GM21381 (cell line): ENCODE data around the gene SIM2.
"Not testable (repeated sequence)": the region's sequence is repeated elsewhere in the genome, so short reads cannot be mapped to it uniquely, and the experiment has no call there.

Source experiments
- ATAC-seq: cut with Tn5 transposase; IDR thresholded peaks from one replicate; pipeline ENCODE4 v1.9.1; 2021; ENCODE audit warnings: mild to moderate bottlenecking, moderate library complexity; ENCODE audit not compliant: unreplicated experiment

Gene SIM2, protein sequence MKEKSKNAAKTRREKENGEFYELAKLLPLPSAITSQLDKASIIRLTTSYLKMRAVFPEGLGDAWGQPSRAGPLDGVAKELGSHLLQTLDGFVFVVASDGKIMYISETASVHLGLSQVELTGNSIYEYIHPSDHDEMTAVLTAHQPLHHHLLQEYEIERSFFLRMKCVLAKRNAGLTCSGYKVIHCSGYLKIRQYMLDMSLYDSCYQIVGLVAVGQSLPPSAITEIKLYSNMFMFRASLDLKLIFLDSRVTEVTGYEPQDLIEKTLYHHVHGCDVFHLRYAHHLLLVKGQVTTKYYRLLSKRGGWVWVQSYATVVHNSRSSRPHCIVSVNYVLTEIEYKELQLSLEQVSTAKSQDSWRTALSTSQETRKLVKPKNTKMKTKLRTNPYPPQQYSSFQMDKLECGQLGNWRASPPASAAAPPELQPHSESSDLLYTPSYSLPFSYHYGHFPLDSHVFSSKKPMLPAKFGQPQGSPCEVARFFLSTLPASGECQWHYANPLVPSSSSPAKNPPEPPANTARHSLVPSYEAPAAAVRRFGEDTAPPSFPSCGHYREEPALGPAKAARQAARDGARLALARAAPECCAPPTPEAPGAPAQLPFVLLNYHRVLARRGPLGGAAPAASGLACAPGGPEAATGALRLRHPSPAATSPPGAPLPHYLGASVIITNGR

DNA sequence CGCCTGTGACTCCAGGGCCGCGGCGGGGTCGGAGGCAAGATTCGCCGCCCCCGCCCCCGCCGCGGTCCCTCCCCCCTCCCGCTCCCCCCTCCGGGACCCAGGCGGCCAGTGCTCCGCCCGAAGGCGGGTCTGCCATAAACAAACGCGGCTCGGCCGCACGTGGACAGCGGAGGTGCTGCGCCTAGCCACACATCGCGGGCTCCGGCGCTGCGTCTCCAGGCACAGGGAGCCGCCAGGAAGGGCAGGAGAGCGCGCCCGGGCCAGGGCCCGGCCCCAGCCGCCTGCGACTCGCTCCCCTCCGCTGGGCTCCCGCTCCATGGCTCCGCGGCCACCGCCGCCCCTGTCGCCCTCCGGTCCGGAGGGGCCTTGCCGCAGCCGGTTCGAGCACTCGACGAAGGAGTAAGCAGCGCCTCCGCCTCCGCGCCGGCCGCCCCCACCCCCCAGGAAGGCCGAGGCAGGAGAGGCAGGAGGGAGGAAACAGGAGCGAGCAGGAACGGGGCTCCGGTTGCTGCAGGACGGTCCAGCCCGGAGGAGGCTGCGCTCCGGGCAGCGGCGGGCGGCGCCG lies at the start of gene SIM2:
SIM2 (plus strand) TSS at position 135 of the 565 bp plus-strand sequence. CDS start 632 bp downstream, outside the sequence.
- no peak for ATAC-seq

DNA sequence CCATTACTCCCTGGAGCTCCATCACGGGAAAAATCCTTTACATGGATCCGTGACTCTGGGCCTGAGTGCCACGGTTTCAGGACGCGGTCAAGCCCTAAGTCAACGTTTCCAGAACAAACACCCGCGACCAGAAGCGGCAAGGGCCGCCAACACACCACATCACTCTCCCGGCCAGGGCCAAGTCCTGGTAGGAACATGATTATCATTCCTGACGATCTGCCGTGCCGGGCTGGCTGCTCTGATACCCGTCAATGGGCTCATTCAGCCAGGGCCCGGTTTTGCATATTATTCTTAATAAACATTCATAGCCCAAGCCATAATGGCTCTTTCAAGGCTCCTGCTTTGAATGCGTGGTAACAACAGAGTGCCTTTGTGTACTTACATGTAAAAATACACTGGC lies 44.6 kb upstream of the SIM2 start:
- no peak for ATAC-seq

DNA sequence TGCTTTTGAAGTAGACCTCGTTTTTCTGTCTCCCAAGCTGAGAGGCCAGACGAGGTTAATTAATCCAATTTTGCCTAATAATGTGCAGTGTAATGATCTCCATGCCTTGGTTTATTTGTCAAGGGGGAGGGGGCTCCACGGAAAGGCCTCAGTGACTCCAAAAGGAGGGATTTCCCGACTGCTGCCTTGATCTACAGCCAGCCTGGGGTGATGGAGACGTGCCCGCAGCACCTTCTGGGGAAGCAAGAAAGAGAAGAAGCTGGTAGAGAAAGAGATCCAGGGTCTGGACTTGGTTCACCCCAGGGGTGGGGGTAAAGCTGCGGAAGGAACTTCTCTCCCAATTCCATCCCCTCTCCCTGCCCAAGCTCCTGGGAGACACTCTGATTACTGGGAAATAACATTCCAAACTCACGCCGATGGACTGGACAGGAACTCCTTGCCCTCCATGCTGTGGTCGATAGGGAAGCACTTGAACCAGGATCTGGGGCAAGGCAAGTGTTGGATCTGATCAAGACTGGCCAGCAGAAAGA lies 44.1 kb upstream of the SIM2 start:
- no peak for ATAC-seq

DNA sequence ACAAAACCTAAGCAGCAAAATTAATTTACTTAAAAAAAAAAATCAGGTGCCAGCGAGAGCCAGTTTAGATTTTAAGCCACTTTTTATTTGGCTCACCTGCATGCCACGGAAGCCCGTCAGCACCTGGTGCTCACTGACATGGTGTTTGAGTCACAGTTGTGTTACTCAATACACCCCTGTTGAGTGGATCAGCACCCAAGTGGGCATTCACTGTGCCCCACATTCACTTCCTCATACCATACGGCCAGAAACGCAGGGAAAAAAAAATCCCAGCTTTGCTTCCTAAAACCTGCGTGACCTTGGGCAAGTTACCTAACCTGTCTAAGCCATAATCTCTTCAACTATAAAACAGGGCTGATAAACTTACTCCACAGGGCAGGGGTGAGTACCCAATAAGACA lies 42.8 kb upstream of the SIM2 start:
- no peak for ATAC-seq

DNA sequence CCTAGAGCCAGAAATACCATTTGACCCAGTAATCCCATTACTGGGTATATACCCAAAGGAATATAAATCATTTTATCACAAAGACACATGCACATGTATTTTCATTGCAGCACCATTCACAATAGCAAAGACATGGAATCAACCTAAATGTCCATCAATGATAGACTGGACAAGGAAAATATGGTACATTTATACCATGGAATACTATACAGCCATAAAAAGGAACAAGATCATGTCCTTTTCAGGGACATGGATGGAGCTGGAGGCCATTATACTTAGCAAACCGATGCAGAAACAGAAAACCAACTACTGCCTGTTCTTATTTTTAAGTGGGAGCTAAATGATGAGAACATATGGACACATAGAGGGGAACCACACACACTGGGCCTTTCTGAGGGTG lies 41.6 kb upstream of the SIM2 start:
- ATAC-seq: not testable (repeated sequence)

DNA sequence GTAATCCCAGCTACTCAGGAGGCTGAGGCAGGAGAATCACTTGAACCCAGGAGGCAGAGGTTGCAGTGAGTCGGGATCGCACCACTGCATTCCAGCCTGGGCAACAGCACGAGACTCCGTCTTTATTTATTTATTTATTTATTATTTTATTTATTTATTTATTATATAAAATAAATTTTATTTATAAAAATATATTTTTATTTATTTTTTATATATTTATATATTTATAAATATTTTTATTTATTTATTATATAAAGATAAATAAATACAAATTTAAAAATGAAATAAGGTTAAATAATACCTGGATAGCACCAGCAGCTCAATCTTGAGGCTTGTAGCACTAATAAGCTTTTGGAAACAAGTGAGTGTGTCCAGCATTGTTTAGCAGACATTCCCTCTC lies 40.9 kb upstream of the SIM2 start:
- ATAC-seq: no peak

DNA sequence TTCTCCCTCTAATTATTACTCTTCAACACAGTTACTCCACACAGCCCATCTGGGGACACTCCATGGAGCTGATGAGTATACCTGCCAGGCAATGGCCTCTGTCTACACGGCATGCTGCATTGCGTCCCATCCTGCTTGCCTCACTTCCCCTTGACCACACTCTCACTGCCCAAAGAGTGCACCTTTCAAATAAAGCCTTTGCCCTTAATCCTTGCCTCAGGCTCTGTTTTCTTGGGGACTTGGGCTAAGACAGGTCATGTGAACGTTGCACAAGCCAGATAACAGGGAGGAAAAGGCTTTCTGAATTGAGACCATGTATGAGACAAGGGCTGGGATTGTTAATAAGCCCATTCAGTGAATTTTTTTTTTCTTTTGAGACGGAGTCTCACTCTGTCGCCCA lies 40.0 kb upstream of the SIM2 start:
- no peak for ATAC-seq

DNA sequence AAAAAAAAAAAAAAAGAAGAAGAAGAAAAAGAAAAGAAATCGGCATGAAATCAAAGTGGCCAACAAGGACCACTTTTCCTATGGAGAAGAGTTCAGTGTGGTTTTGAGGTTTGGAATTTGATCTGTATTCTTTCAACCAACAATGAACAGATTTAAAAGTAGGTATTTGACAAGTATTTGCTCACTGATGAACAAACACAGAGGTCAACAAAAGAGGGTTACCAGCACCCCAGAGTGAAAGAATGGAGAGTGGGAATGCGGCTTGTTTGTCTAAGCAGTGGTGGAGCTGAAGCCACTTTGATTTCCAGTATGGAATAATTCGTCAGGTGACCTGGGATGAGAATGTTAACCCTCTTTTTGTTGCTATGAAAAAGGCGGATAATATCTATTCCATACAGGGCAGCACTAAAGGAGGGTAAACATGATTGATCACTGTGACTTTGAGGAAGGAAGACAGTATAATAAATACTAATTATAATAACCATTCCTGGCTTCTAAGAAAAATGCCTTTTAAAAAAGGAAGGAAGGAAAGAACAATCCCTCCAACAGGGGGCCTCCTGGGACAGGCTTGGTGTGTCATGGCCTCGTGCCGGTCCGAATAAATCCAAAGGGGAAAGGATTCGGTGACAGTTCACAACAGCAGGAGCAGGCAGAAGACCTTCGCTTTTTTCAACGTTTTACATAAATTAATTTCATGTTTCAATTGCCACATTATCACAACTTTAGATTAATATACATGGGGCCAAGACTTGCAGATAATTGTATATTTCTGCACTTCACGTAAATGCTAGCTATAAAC lies 37.2 kb upstream of the SIM2 start:
- ATAC-seq: no peak

DNA sequence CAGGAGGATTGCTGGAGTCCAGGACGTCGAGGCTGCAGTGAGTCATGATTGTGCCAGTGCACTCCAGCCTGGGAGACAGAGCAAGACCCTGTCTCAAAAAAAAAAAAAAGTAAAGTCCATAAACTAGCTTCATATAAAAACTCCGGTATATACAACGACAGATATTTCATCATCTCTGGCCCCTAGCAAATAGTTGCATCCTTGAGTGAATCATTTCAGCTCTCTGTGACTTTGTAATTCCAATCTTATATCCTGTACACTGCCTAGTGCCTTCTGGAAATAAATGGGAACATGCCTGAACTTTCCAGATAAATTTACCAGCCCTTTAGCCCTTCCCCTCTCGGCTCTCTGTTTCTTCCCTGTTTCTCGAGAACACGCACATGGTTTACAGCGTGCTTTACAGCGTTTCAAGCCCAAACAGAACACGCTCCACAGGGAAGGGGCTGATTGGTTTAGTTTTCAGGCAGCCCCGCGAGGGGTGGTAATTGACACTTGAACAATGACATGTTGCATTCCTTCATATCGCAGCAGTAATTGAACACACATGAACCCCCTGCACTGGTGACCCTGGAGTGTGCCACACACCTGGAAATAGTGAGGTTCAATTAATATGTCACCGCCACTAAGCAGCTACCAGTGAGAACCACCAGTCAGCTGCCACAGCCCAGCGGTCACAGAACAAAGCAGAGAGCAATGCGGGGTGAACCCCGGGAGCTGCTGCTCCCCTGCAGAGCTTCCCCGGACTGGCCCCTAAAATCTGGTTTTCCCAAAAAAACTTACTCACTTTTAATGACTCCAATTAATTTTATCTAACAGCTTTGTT lies 35.7 kb upstream of the SIM2 start:
- no peak for ATAC-seq

DNA sequence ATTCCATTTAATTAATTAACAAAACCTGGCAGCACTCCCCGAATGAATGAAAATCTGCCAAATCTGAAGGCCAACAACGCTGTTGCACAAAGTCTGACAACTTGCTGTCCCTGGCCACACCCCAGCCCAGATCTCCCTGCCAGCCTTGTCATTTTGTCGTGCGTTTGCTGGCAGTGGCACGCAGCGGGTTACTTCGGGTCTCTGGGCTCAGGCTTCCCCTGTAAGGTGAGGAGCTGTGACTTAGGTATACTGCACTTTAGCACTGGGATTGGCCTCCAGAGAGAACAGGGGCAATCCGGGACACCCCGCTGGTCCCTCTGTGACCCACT lies 34.3 kb upstream of the SIM2 start:
- ATAC-seq: no peak

DNA sequence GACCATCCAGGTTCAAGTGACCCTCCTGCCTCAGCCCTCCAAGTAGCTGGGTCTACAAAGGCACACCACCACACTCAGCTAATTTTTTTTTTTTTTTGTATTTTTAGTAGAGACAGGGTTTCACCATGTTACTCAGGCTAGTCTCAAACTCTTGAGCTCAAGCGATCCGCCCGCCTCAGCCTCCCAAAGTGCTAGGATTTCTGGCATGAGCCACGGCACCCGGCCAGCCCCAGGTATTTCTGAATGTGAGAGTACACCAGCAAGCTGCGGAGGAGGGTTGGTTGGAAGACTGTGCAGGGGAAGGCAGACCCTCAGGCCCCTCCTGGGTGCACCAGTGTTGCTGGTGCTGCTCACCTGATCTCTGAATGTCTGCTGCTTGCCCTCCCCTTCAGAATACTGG lies 33.1 kb upstream of the SIM2 start:
- ATAC-seq: no peak

DNA sequence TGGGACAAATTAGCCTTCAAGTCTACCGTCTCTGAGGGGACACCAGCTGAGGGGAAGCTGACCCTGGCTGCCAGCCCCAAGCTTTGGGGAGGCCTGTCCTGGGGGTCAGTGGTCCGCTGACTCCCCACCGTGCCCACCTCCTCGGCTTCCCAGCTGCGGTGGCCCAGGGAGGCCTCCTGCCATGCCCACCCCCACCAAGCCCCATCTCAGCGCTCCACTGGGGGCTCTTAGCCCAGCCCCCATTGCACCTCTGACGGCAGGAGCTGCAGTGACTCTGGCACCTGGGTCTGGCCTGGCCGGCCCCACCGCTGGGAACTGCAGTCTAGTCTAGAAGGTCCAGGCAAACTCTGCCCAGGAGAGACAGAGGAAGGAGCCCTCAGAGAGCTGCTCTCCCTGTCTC lies 30.2 kb upstream of the SIM2 start:
- ATAC-seq: no peak

DNA sequence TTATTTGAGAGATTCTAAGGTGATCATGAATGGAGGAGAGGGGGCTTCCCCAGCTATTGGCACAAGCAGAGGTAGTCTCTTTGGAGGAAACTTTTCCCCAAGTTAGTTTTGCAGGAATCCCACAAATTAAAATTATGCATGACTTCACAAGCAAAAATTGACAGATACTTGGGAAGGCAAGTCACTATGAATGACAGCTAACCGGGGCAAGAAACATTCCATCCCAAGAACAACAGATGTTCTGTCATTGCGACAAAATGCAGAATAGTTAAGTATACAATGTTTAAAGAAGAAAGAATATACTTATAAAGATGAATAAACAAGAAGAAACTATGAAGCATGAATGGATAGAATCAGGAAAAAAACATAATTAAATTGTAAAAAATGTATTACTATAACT lies 27.1 kb upstream of the SIM2 start:
- ATAC-seq: no peak

DNA sequence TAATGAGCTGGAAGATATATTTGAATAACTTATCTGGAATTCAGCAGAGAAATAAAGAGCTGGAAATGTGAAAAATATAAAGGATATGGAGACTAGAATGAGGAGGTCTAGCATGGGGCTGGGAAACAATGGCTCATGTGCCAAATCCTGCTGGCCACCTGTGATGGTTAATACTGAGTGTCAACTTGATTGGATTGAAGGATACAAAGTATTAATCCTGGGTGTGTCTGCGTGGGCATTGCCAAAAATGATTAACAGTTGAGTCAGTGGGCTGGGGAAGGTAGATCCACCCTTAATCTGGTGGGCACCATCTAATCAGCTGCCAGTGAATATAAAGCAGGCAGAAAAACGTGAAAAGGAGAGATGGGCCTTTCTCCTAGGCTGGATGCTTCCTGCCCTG lies 26.6 kb upstream of the SIM2 start:
- not testable (repeated sequence) for ATAC-seq

DNA sequence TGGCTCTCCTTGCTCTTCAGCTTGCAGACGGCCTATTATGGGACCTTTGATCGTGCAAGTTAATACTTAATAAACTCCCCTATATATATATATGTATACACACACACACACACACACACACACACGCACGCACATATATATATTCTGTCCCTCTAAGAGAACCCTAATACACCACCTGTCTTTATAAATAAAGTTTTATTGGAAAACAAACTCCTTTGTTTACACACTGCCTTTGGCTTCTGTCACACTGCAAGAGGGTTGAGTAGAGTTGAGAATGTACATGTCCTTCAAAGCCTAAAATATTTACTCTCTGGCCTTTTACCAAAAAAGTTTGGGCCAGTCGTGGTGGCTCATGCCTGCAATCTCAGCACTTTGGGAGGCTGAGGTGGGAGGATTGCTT lies 26.2 kb upstream of the SIM2 start:
- no peak for ATAC-seq

DNA sequence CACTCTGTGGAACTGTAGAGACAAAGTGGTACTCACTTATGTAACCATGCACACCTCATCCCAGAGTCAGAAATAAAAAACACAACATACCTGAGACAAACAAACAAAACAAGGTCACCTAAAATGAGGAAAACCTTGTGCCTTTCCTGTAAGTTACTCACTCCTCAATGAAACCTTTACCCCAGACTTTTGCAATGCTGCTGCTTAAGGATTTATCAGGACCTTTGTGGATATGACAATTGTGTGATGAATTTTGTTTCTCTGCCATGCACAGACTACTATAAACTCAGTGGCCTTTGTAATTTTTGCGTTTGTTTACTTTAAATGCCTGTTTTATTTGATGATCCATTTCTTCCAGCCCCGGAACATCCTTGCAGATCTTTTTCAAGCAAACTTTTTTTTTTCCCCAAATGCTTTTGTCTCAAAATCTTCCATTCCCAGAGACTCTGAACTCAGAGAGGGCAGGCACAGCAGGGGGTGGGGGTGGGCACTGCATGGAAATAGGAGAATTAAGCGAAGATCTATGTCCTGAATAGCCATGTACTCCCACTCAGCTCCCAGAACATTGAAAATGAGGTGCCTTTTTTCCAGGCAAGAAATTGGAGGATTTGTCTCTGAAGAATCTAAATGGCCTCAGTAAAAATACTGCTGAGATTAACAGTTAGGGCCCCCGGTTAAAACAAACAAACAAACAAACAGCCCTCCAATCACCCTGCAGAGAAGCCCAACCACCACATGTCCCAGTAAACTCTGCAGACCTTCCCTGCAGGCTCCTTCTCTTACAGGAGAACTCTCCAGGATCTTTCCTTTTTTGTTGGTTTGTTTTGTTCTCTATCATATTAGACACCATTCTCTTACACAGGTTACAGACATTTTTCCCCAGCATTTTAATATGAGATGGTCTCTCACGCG lies 22.6 kb upstream of the SIM2 start:
- no peak for ATAC-seq

DNA sequence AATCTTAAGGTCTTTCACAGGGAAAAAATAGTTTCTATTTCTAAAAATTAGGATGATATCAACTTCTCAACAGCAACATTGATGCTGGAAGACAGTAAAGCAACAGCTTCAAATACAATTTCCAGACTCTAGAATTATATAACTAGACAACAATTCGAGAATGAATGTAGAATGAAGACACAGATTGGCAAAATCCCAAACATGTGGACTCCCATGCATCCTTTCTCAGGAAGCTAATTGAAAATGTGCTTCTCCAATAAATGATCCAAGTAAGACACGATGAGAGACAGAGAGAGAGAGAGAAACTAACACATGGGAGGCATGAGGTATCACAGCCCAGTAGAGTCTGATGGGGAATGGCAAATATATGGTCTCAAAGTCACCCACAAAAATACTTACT lies 21.5 kb upstream of the SIM2 start:
- no peak for ATAC-seq

DNA sequence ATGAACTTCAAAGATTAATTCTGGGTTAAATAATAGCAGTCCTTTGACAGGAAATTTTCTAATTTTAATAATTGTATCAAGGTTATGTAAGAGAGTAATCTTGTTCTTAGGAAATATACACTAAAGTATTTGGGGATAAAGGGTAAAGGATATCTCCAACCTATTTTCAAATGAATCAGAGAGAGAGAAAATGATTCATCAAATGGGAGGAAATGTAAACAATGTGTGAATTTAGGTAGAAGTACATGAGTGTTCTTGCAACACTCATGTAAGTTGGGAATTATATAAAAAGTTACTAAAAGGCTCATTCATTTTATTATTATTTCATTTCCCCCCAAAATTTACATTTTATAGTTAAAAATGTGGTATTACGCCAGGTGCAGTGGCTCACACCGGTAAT lies 20.4 kb upstream of the SIM2 start:
- ATAC-seq: no peak

DNA sequence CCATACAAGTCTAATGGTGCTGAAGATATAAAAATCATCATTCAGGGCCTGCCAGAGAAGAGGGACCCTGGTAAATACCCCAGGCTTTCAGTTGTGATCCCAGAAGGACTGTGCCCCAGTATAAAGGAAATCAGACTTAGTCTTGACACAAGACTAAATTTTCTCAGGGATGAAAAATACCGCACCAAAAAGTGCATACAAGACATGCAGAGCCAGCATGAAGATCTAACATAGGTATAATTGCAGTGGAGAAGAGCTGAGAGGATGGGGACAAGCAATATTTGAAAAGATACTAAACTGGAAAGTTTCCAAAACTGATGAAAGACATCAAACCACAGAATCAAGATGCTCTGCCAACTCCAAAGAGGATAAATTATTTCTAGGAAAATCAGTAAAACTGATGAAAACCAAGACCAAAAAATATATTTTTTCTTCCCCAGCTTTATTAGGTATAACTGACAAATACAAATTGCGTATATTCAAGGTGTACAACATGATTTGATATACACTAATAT lies 17.7 kb upstream of the SIM2 start:
- no peak for ATAC-seq
